ENCODE results near the gene IL17C. TPM values are rescaled to one million over a fixed set of nuclear protein-coding genes. Genes with fewer than 3 reads are reported as not detected.
"Not testable (repeated sequence)": the region's sequence is repeated elsewhere in the genome, so short reads cannot be mapped to it uniquely, and the experiment has no call there.

The IL17C gene
- total RNA-seq, 2 experiments from 2014 or later = 0.68 TPM; not detected in 1

DNA sequence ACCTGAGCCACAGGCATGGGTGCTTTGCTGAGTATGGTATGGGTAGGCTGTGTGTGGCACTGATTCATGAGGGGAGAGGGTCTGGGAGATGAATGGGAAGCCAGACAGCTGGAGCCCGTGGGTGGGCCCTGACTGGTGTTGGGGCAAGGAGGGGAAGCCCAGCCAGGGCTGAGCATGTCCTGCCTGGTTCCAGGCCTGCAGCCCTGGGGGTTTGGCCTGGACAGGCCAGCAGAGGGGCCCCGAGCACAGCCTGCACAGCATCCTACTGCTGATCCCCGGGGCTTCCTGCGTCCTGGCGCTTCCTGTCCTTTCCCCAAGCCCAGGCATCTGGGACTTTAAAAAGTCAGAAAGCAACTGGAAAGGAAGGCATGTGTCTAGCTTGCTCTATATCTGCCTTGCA lies 29.1 kb downstream of the IL17C start:
- Mint-ChIP-seq H3K27ac (no peak overlapping the region), H3K27me3 (no peaks in the 10 kb centered on the region), H3K36me3 (peaks cover 8% of the 10 kb centered on the region), H3K9me3 (no peaks in the 10 kb centered on the region), H3K4me3 (no peak overlapping the region), H3K4me1 (peaks cover 8% of the 10 kb centered on the region)
- POLR2A ChIA-PET = no interaction called here
- no peak for DNase-seq
- ATAC-seq (ENCODE audit: low read depth) = no peak

DNA sequence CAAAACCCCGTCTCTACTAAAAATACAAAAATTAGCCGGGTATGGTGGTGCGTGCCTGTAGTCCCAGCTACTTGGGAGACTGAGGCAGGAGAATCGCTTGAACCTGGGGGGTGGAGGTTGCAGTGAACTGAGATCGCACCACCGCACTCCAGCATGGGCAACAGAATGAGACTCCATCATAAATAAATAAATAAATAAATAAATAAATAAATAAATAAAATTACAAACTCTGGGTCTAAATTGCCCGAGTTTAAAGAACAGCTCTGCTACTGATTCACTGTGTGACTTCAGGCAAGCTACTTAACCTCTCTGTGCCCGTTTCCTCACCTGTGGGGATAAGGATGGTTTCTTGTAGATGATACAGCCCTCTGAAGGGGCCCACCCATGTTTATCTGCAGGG lies 31.1 kb downstream of the IL17C start:
- H3K27ac Mint-ChIP-seq = not testable (repeated sequence)

DNA sequence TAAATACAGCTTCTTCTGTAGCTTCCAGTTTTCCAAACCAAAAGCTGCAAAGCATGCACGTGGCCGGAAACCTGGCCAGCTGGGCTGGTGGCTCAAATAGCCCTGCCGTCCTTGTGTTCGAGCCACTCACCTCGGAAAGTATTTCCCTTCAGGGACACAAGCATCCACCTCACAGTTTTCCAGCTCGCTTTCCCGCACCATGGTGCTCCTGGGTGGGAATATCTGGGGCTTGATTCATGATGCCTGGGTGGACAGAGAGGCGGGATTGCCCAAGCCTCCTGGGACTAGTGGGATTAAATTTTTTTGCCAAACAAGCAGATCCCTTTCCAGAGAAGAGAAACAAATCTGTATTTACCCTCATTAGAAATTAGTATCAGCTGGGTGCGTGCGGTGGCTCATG lies 31.6 kb downstream of the IL17C start:
- POLR2A ChIA-PET = interaction anchor here (0.5 kb wide), 1 partner anchor 133 kb away, joined by 4 read pairs; no protein-coding TSS in a partner anchor
- ATAC-seq (ENCODE audit: low read depth) (no peak), DNase-seq (no peak)
- peaks cover 3% of the 10 kb centered on the region for H3K4me1 Mint-ChIP-seq
- no peak overlapping the region for H3K4me3 Mint-ChIP-seq
- peaks cover 8% of the 10 kb centered on the region for H3K36me3 Mint-ChIP-seq
- no peaks in the 10 kb centered on the region for H3K9me3 Mint-ChIP-seq
- no peaks in the 10 kb centered on the region for H3K27me3 Mint-ChIP-seq
- no peak overlapping the region for H3K27ac Mint-ChIP-seq

More for the DNA sequence above, 31.1 kb downstream of the IL17C start:
- H3K9me3 Mint-ChIP-seq; H3K36me3 Mint-ChIP-seq; H3K27me3 Mint-ChIP-seq; ATAC-seq (ENCODE audit: low read depth); H3K4me3 Mint-ChIP-seq; H3K4me1 Mint-ChIP-seq; POLR2A ChIA-PET; DNase-seq: not testable (repeated sequence)

DNA sequence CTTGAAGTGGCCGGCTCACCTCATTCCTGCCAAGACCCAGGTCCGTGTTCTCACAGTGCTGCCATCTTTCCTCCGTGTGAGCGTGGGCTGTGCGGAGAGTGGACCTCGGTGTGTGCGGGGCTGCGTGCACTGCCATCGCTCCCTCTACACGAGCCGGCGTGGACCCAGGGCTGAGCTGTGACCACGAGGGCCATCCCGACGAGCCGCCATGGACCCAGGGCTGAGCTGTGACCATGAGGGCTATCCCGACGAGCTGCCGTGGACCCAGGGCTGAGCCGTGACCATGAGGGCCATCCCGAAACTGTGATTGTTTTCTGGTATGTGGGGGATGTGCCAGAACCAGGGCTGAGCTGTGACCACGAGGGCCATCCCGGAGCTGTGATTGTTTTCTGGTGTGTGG lies 33.4 kb downstream of the IL17C start:
- H3K4me1 Mint-ChIP-seq = peaks cover 2% of the 10 kb centered on the region
- no peaks in the 10 kb centered on the region for H3K9me3 Mint-ChIP-seq
- no peak overlapping the region for H3K4me3 Mint-ChIP-seq
- H3K27ac Mint-ChIP-seq = no peak overlapping the region
- ATAC-seq (ENCODE audit: low read depth) (no peak), DNase-seq (no peak)
- POLR2A ChIA-PET = interaction anchor here (0.8 to 2.5 kb wide), 2 partner anchors 8 to 9 kb away, joined by 3 to 17 read pairs; no protein-coding TSS in a partner anchor
- peaks cover 5% of the 10 kb centered on the region for H3K36me3 Mint-ChIP-seq
- no peaks in the 10 kb centered on the region for H3K27me3 Mint-ChIP-seq

DNA sequence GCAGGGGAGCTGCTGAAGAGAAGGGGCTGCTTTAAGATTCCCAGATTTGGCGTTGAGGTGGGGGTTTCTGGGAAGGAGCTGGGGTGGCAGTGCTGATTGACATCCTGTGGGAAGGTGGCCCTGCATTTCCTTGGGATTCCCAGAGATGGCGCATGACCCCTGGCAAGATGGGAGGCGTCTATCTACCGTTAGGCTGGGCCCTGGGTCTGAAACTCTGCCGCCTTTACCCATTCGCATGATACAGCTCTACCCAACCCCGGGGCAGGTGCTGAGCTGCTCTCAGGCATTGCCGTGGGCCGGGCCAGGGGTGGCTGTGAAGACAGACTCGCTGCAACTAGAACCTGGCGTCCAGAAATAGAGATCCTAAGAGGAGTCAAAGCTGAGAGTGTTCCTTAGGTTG lies 34.4 kb downstream of the IL17C start:
- H3K36me3 Mint-ChIP-seq = peaks cover 5% of the 10 kb centered on the region
- H3K27ac Mint-ChIP-seq = no peak overlapping the region
- DNase-seq = no peak
- POLR2A ChIA-PET = interaction anchor here (0.8 to 2.5 kb wide), 2 partner anchors 8 to 9 kb away, joined by 3 to 17 read pairs; no protein-coding TSS in a partner anchor
- no peak for ATAC-seq (ENCODE audit: low read depth)
- peaks cover 2% of the 10 kb centered on the region for H3K4me1 Mint-ChIP-seq
- no peaks in the 10 kb centered on the region for H3K9me3 Mint-ChIP-seq
- H3K27me3 Mint-ChIP-seq = no peaks in the 10 kb centered on the region
- H3K4me3 Mint-ChIP-seq = no peak overlapping the region

DNA sequence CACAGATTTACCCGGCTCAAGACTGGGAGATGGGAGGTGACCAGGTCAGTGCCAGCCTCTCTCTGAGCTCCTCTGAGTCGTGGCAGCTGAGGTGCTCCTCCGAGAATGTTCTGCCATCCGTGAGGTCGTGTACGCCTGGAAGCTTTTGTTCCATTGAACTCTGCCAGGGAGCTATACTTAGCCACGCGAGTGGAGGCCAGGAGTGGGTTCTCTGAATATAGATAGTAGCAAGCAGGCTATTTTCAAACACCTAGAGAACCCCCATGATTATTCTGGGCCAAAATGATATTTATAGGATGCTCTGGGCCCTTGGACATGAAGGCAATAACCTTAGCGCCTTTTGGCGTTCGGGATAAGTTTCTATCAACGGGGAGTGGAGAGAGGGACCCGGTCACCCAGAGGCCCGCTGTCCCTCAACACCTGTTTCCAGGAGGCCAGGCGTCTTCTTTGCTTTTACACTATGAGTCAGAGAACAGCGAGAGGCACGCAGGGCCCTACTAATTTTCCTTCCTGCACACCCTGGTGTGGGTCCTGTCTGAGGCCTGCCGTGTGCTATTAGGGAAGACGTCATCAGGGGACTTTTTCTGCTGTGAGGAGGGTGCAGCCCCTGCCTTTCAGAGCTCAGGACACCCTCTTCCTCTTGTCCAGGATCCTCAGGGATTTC lies 35.5 kb downstream of the IL17C start:
- DNase-seq (no peak), ATAC-seq (ENCODE audit: low read depth) (no peak)
- peak overlapping the region; percentile 25 for H3K27ac Mint-ChIP-seq
- no peaks in the 10 kb centered on the region for H3K9me3 Mint-ChIP-seq
- no peak overlapping the region for H3K4me3 Mint-ChIP-seq
- H3K36me3 Mint-ChIP-seq = no peaks in the 10 kb centered on the region
- POLR2A ChIA-PET = interaction anchor here (0.5 kb wide), 1 partner anchor 13 kb away, joined by 3 read pairs; no protein-coding TSS in a partner anchor
- no peaks in the 10 kb centered on the region for H3K27me3 Mint-ChIP-seq
- H3K4me1 Mint-ChIP-seq = no peaks in the 10 kb centered on the region

DNA sequence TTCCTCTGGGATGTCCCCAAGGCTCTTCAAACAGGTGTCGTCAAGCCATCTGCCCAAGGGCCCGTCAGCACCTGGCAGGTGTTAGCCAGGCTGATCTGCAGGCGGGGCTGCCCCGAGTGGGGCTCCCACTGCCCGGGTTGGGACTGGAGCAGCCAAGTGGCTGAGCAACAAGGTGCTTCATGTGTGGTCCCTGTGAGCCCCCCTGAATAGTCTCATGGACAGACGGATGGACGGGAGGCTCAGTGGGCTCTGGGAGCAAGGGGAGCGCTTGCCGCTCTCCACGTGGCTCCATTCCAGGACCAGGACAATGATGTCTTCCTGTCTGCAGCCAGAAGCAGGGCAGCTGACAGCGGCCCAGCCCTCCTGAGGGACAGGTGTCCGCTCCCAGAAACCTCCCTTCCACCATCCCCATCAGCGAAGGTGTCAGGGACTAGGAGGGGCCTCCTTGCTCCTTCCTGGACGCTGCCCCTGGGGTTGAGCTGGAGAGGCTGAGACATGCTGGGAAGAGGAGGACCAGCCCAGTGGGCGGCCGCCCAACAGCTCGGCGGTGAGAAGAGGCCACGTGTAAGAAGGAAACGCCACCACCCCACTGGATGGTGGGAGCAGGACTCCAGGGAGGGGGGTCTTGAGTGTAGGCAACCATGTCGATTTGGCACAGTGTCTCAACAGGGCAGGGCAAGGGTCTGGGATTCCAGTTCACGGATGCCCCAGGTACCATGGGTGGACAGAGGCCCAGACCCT lies 38.3 kb downstream of the IL17C start:
- H3K4me3 Mint-ChIP-seq = no peak overlapping the region
- H3K9me3 Mint-ChIP-seq = no peaks in the 10 kb centered on the region
- H3K27ac Mint-ChIP-seq = no peak overlapping the region
- ATAC-seq (ENCODE audit: low read depth) = no peak
- H3K36me3 Mint-ChIP-seq = peaks cover 7% of the 10 kb centered on the region
- POLR2A ChIA-PET = interaction anchor here (1.2 kb wide), 1 partner anchor 13 kb away, joined by 3 read pairs; no protein-coding TSS in a partner anchor
- no peak for DNase-seq
- no peaks in the 10 kb centered on the region for H3K27me3 Mint-ChIP-seq
- peaks cover 11% of the 10 kb centered on the region for H3K4me1 Mint-ChIP-seq

DNA sequence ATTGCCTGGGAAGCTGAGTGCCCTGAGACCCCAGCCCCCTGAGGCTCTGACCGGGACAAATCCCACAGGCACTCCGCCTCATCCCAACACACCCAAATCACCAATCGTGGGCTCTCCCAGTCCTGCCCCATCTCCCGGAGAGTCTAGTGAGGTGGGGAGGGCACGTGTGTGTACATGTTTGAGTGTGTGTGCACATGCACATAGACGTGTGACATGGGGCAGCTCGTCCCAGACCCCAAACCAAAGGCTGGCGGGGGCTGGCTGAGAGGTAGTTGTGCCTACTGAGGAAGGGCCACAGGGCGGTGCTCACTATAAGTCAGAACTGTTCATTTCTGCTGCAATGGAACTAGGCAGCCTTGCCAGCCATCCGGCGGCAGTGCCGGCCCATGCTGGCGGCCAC lies 39.3 kb downstream of the IL17C start:
- peaks cover 8% of the 10 kb centered on the region for H3K36me3 Mint-ChIP-seq
- peaks cover 20% of the 10 kb centered on the region for H3K4me1 Mint-ChIP-seq
- no peaks in the 10 kb centered on the region for H3K27me3 Mint-ChIP-seq
- H3K4me3 Mint-ChIP-seq = no peak overlapping the region
- no peaks in the 10 kb centered on the region for H3K9me3 Mint-ChIP-seq
- DNase-seq = no peak
- POLR2A ChIA-PET = interaction anchor here (1.2 kb wide), 1 partner anchor 14 kb away, joined by 3 read pairs; no protein-coding TSS in a partner anchor
- H3K27ac Mint-ChIP-seq = no peak overlapping the region
- no peak for ATAC-seq (ENCODE audit: low read depth)

DNA sequence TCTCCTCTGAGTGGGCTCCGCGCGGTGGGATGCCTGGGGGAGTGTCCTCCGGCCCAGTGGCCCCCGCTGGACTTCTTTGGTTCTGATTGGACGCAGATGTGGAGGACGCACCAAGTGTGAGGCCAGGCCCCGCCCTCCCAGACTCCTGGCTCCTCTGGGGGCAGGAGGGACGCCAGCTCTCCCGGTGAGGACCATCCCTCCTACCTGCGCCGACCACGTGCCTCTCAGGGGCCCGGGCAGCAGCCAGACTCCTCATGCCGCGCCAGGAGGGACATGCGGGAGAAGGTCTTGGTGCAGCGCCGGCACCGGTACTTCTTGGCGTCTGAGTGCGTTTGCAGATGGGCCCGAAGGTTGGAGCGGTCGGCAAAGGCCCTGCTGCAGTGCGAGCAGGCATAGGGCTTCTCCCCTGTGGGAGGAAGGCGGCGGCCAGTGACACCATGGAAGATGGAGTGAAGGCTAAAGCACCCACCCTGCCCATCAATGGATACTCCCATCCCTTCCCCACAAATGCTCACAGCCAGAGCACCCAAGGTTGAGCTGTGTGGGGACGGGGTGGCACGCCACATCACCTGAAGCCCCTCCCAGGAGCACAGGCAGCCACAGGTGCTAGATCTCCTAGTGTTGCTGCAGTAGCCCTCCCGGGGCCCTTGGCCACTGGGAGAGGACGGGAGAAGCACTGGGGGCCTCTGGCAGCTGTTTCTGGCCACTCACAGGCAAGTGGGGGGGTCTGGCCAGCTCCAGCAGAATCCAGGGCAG lies 40.0 kb downstream of the IL17C start:
- no peaks in the 10 kb centered on the region for H3K27me3 Mint-ChIP-seq
- H3K9me3 Mint-ChIP-seq = no peaks in the 10 kb centered on the region
- H3K27ac Mint-ChIP-seq = no peak overlapping the region
- H3K4me1 Mint-ChIP-seq = peaks cover 20% of the 10 kb centered on the region
- peaks cover 8% of the 10 kb centered on the region for H3K36me3 Mint-ChIP-seq
- ATAC-seq (ENCODE audit: low read depth) (no peak), DNase-seq (no peak)
- POLR2A ChIA-PET = no interaction called here
- no peak overlapping the region for H3K4me3 Mint-ChIP-seq

DNA sequence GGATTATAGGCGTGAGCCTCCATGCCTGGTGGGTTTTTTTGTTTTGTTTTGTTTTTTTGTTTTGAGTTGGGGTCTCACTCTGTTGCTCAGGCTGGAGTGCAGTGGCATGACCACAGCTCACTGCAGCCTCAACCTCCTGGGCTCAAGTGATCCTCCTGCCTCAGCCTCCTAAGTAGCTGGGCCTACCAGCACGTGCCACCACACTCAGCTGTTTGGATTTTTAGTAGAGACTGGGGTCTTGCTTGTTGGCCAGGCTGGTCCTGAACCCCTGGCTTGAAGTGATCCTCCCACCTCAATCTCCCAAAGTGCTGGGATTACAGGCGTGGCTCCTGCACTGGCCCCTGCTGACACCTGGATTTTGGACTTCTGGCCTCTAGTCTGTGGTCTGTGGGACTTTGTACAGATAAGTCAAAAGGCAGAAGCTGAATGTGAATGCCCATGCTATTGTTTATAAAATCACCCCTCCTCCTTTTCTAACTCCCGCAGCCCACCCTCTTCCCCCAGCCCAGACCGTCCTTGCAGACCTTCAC lies 42.2 kb downstream of the IL17C start:
- no peak for ATAC-seq (ENCODE audit: low read depth)
- Mint-ChIP-seq H3K9me3 (no peaks in the 10 kb centered on the region), H3K4me3 (peak overlapping the region; percentile 81), H3K4me1 (peaks cover 27% of the 10 kb centered on the region), H3K27me3 (no peaks in the 10 kb centered on the region), H3K27ac (peak overlapping the region; percentile 98), H3K36me3 (peaks cover 8% of the 10 kb centered on the region)
- POLR2A ChIA-PET = interaction anchor here (0.8 to 3.4 kb wide), 9 partner anchors 9 to 113 kb away, joined by 3 to 23 read pairs (median 5); no protein-coding TSS in a partner anchor
- no peak for DNase-seq

DNA sequence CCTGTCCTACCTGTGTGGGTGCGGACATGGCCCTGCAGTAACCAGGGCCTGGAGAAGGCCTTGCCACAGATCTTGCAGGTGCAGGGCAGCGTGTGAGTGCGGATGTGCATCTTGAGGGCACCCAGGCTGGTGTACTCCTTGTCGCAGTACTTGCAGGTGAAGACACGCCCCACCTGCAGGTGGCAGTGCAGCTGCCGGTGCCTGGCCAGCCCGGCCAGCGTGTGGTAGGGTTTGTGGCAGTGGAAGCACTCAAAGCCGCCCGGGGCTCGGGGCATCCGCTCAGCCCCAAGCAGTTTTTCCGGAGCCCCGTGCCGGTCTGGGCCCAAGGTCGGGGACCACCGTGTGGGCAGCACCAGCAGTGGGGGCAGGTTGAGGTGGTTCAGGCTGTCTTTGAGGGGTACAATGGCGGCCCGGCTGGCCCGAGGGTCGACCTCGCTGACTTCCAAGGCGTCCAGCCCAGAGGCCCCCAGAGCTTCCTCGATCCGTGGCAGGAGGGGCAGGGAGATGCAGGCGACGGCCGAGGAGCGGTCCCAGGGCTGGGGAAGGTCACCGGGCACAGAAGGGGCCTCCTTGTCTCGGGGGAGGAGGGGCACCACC lies 42.8 kb downstream of the IL17C start:
- Mint-ChIP-seq H3K27me3 (no peaks in the 10 kb centered on the region), H3K36me3 (peaks cover 8% of the 10 kb centered on the region), H3K4me3 (peak overlapping the region; percentile 81), H3K27ac (peak overlapping the region; percentile 98), H3K9me3 (no peaks in the 10 kb centered on the region), H3K4me1 (peaks cover 27% of the 10 kb centered on the region)
- POLR2A ChIA-PET = interaction anchor here (1.0 to 3.4 kb wide), 11 partner anchors 9 to 113 kb away, joined by 3 to 23 read pairs (median 5); partner anchors contain the start of gene MVD
- ATAC-seq (ENCODE audit: low read depth) (peak; percentile 7), DNase-seq (peak; percentile 70)

DNA sequence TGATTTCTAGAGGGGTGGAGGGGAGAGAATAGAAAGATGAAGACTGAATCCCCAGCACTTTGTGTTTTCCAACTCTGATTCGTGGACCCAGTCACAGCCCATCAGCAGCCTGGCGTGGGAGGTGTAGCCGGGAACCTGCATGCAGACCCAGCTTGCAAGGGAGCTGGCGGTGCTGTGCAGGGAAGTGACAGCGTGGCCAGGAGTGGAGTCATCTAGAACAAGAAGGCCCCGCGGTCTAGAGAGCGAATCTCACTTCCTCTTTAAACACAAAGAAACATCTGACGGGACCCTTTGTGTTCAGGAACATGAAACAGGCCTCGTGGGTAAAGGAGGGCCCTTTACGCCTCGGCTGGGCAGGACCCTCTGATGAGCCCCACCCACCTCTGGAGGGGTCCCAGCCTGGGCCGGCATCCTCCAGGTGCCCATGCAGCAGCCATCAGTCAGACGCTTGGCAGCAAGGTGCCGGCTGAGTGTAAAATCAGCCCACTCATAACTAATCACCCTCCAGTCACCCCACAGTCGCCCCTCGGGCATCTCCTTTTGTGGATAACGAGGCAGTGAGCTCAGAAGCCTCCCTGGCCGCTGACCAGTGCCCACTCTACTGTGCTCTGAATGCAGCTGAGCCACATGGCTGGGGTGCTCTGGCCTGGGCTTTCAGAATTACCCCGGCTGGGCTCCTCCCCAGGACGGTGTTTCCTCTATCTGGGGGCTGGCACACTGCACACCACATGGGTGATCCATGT lies 43.5 kb downstream of the IL17C start:
- DNase-seq = peak; percentile 65
- ATAC-seq (ENCODE audit: low read depth) = peak; percentile 65
- Mint-ChIP-seq H3K4me1 (peaks cover 27% of the 10 kb centered on the region), H3K9me3 (no peaks in the 10 kb centered on the region), H3K4me3 (peak overlapping the region; percentile 81), H3K36me3 (peaks cover 8% of the 10 kb centered on the region), H3K27ac (peak overlapping the region; percentile 98), H3K27me3 (no peaks in the 10 kb centered on the region)
- POLR2A ChIA-PET = interaction anchor here (1.0 to 3.4 kb wide), 13 partner anchors 10 to 511 kb away, joined by 3 to 23 read pairs (median 3); partner anchors contain the start of gene MVD

Measured in activated naive CD8-positive, alpha-beta T cell treated with anti-CD3 and anti-CD28 coated beads, Interleukin-2, amount 10 ng/mL, durations not matched to agents 7 days and 5 days (primary cell).